Liver (tissue), 9 donors: ENCODE measurements around the gene MAGI1. TPM values are rescaled to one million over a fixed set of nuclear protein-coding genes. Genes with fewer than 3 reads are reported as not detected.

Experiments
- DNase-seq: peaks from one replicate; pipeline ENCODE4 v3.0.0-alpha.2; 2017; ENCODE audit warnings: low spot score
- H3K27ac ChIP-seq, 2 donors: one replicate each; pipeline ENCODE4 v1.7.0; 2013; ENCODE audit warnings: inconsistent platforms in 2 of 2, low read length in 2 of 2, control low read depth in 1 of 2, low read depth in 1 of 2, mild to moderate bottlenecking in 1 of 2
- H3K27me3 ChIP-seq, 4 donors: one replicate each; pipeline versions ENCODE4 v1.6.1 to v1.7.0; 2013; ENCODE audit warnings: low read length in 3 of 4, inconsistent platforms in 1 of 4, mild to moderate bottlenecking in 1 of 4, moderate library complexity in 1 of 4; ENCODE audit not compliant: control insufficient read depth in 4 of 4, insufficient read depth in 4 of 4
- H3K36me3 ChIP-seq, 4 donors: one replicate each; pipeline versions ENCODE4 v1.6.1 to v1.7.0; 2013; ENCODE audit warnings: low read length in 3 of 4, mild to moderate bottlenecking in 3 of 4, low read depth in 1 of 4, moderate library complexity in 1 of 4; ENCODE audit not compliant: control insufficient read depth in 4 of 4, insufficient read depth in 3 of 4
- H3K4me1 ChIP-seq, 4 donors: one replicate each; pipeline versions ENCODE4 v1.6.1 to v1.7.0; 2013; ENCODE audit warnings: low read length in 3 of 4, mild to moderate bottlenecking in 3 of 4, moderate library complexity in 1 of 4; ENCODE audit not compliant: control insufficient read depth in 4 of 4, insufficient read depth in 4 of 4
- H3K4me3 ChIP-seq, 3 donors: one replicate each; pipeline versions ENCODE4 v1.6.1 to v1.7.0; 2013; ENCODE audit warnings: low read length in 3 of 3, control low read depth in 1 of 3, low read depth in 1 of 3, mild to moderate bottlenecking in 1 of 3
- H3K9ac ChIP-seq, 2 donors: one replicate each; pipeline ENCODE4 v1.7.0; 2013; ENCODE audit warnings: low read length in 2 of 2, mild to moderate bottlenecking in 2 of 2, moderate library complexity in 2 of 2, control low read depth in 1 of 2, low read depth in 1 of 2
- H3K9me3 ChIP-seq, 4 donors: one replicate each; pipeline versions ENCODE4 v1.6.1 to v1.7.0; 2013; ENCODE audit warnings: low read length in 3 of 4; ENCODE audit not compliant: control insufficient read depth in 4 of 4
- ATF3 ChIP-seq: IDR thresholded peaks from 2 replicates; pipeline ENCODE4 v1.6.1; 2016; ENCODE audit warnings: antibody characterized with exemption
- CTCF ChIP-seq: fragments of 150-350 bp; IDR thresholded peaks from 2 replicates; pipeline ENCODE4 v1.5.1; 2017; ENCODE audit warnings: improper control_type of control experiment, low read depth, low read length; ENCODE audit not compliant: missing input control
- EGR1 ChIP-seq, 2 donors: IDR thresholded peaks; 2 replicates each; pipeline ENCODE4 v1.6.1; 2016 to 2018; ENCODE audit warnings: antibody characterized with exemption in 2 of 2, low read depth in 2 of 2
- FOXA1 ChIP-seq: IDR thresholded peaks from 2 replicates; pipeline ENCODE4 v1.6.1; 2016; ENCODE audit warnings: antibody characterized with exemption
- FOXA2 ChIP-seq: IDR thresholded peaks from 2 replicates; pipeline ENCODE4 v1.6.1; 2016; ENCODE audit warnings: antibody characterized with exemption
- GABPA ChIP-seq, 2 donors: IDR thresholded peaks in 1 of 2; conservative IDR thresholded peaks in 1 of 2; 2 replicates each; pipeline ENCODE4 v1.6.1; 2016; ENCODE audit warnings: antibody characterized with exemption in 2 of 2, mild to moderate bottlenecking in 1 of 2, moderate library complexity in 1 of 2
- HNF4A ChIP-seq, 2 donors: conservative IDR thresholded peaks; 2 replicates each; pipeline ENCODE4 v1.6.1; 2016; ENCODE audit warnings: antibody characterized with exemption in 2 of 2, mild to moderate bottlenecking in 2 of 2
- HNF4G ChIP-seq: IDR thresholded peaks from 2 replicates; pipeline ENCODE4 v1.6.1; 2016; ENCODE audit warnings: antibody characterized with exemption
- JUND ChIP-seq, 2 donors: IDR thresholded peaks; 2 replicates each; pipeline ENCODE4 v1.6.1; 2016; ENCODE audit warnings: antibody characterized with exemption in 2 of 2
- MAX ChIP-seq: IDR thresholded peaks from 2 replicates; pipeline ENCODE4 v1.6.1; 2016; ENCODE audit warnings: antibody characterized with exemption
- NR2F2 ChIP-seq: IDR thresholded peaks from 2 replicates; pipeline ENCODE4 v1.6.1; 2016; ENCODE audit warnings: antibody characterized with exemption
- RAD21 ChIP-seq, 2 donors: IDR thresholded peaks; 2 replicates each; pipeline ENCODE4 v1.6.1; 2016; ENCODE audit warnings: antibody characterized with exemption in 2 of 2, mild to moderate bottlenecking in 2 of 2
- REST ChIP-seq: IDR thresholded peaks from 2 replicates; pipeline ENCODE4 v1.6.1; 2016; ENCODE audit warnings: antibody characterized with exemption, mild to moderate bottlenecking
- RXRA ChIP-seq, 2 donors: IDR thresholded peaks; 2 replicates each; pipeline ENCODE4 v1.6.1; 2017 to 2018; ENCODE audit warnings: antibody characterized with exemption in 2 of 2, mild to moderate bottlenecking in 1 of 2
- SP1 ChIP-seq: IDR thresholded peaks from 2 replicates; pipeline ENCODE4 v1.6.1; 2018; ENCODE audit warnings: antibody characterized with exemption, mild to moderate bottlenecking
- TAF1 ChIP-seq: conservative IDR thresholded peaks from 2 replicates; pipeline ENCODE4 v1.6.1; 2016; ENCODE audit warnings: antibody characterized with exemption, mild to moderate bottlenecking
- YY1 ChIP-seq: IDR thresholded peaks from 2 replicates; pipeline ENCODE4 v1.6.1; 2016; ENCODE audit warnings: antibody characterized with exemption, mild to moderate bottlenecking
- ZBTB33 ChIP-seq: IDR thresholded peaks from 2 replicates; pipeline ENCODE4 v1.6.1; 2016; ENCODE audit warnings: antibody characterized with exemption
- WGBS: extraction: QIAGEN DNeasy Blood & Tissue Kit; methylation state at CpG from one replicate; pipeline ENCODE4 v1.1.7; 2013; 5-methylcytosine and 5-hydroxymethylcytosine counted together
- polyA plus RNA-seq, 2 donors: library from polyadenylated mRNA; stranded (reverse) in 1 of 2; unstranded in 1 of 2; fragments of 200-250 nt in 1 of 2; fragments of >200 nt in 1 of 2; fragmentation: Nextera tagmentation in 1 of 2; extraction: Ambion mirVana in 1 of 2; gene quantifications; one replicate each; pipeline versions ENCODE4 v1.2.1 to v1.2.3, GENCODE V29; 2013 to 2015
- total RNA-seq, 2 donors: library from RNA; depleted of rRNA; stranded (reverse); fragments of >200 nt; gene quantifications; one replicate each; pipeline ENCODE4 v1.2.3, GENCODE V29; 2014
- donor health status: healthy.
- donor health status: healthy.
- donor health status: healthy.
- donor health status: healthy.
- donor health status: healthy.

MAGI1 gene
- total and polyA plus RNA-seq, 4 donors = 9.6 to 68.8 (median 14.0) TPM

- H3K9ac ChIP-seq = no peak overlapping the region
- no peak overlapping the region for H3K27ac ChIP-seq
- no peak for DNase-seq
- no peak overlapping the region for H3K4me3 ChIP-seq
- peaks cover 0 to 6% (median 0%) of the 10 kb centered on the region in 4 donors for H3K9me3 ChIP-seq
- no peaks in the 10 kb centered on the region for H3K36me3 ChIP-seq
- H3K4me1 ChIP-seq = no peaks in the 10 kb centered on the region
- TF ChIP-seq FOXA1 = no peak
- no peak for TF ChIP-seq TAF1
- no peak for TF ChIP-seq SP1
- TF ChIP-seq MAX = no peak
- TF ChIP-seq RAD21 (IDR thresholded peaks at IDR 0.05) = no peak
- no peak for TF ChIP-seq NR2F2
- TF ChIP-seq GABPA (IDR thresholded peaks at IDR 0.05 in 1 of 2, conservative IDR thresholded peaks at IDR 0.05 in 1 of 2) = no peak
- TF ChIP-seq REST = no peak
- TF ChIP-seq CTCF = no peak
- no peak for TF ChIP-seq ZBTB33
- no peak for TF ChIP-seq JUND (IDR thresholded peaks at IDR 0.05)
- WGBS = 94% methylated on average over 4 of the region's 4 CpGs
- H3K27me3 ChIP-seq = no peaks in the 10 kb centered on the region
Observed at GRCh38 chr3:65314269-65314668, 724.4 kb downstream of the MAGI1 start.

- WGBS = 85% methylated on average over 2 of the region's 2 CpGs
- Histone ChIP-seq H3K9me3 (peaks cover 0 to 6% (median 0%) of the 10 kb centered on the region in 4 donors), H3K4me1 (no peaks in the 10 kb centered on the region), H3K36me3 (no peaks in the 10 kb centered on the region), H3K27ac (no peak overlapping the region), H3K4me3 (no peak overlapping the region), H3K9ac (no peak overlapping the region), H3K27me3 (no peaks in the 10 kb centered on the region)
- DNase-seq = no peak
- TF ChIP-seq ATF3 (no peak), JUND (IDR thresholded peaks at IDR 0.05) (no peak), FOXA2 (no peak), ZBTB33 (no peak), TAF1 (no peak), RAD21 (IDR thresholded peaks at IDR 0.05) (no peak), HNF4G (no peak), YY1 (no peak), EGR1 (IDR thresholded peaks at IDR 0.05; ENCODE audit: low read depth in 2 of 2) (no peak), RXRA (IDR thresholded peaks at IDR 0.05) (no peak), HNF4A (conservative IDR thresholded peaks at IDR 0.05) (no peak), REST (no peak), MAX (no peak), NR2F2 (no peak)
Observed at GRCh38 chr3:65313666-65314065, 725.1 kb downstream of the MAGI1 start.
